Keratinocyte (primary cell): ENCODE results near the gene NAIF1. TPM values are rescaled to one million over a fixed set of nuclear protein-coding genes. Genes with fewer than 3 reads are reported as not detected.

Source experiments
- DNase-seq: peaks from one replicate; pipeline ENCODE4 v3.0.0-alpha.2; 2011; ENCODE audit warnings: low read depth, missing footprints, low spot score
- FAIRE-seq: peaks from 2 replicates; lab custom pipeline; 2011; peaks lifted over from hg19 to GRCh38; lab: Jason Lieb, UNC
- H2AFZ ChIP-seq: 2 replicates; pipeline ENCODE4 v1.6.0; 2012; ENCODE audit warnings: low read length, control low read depth, inconsistent platforms; ENCODE audit not compliant: control insufficient read depth
- H3K27ac ChIP-seq: 2 replicates; pipeline ENCODE4 v1.5.1; 2011; ENCODE audit warnings: low read length; ENCODE audit not compliant: control insufficient read depth, insufficient read depth
- H3K27me3 ChIP-seq: 3 replicates; pipeline ENCODE4 v1.6.0; 2011; ENCODE audit warnings: low read length; ENCODE audit not compliant: control insufficient read depth, insufficient read depth; ENCODE audit errors: extremely low read depth
- H3K36me3 ChIP-seq, 2 experiments: 2 replicates in 1 of 2; 3 replicates in 1 of 2; pipeline ENCODE4 v1.5.1; 2011; ENCODE audit warnings: low read length in 2 of 2, mild to moderate bottlenecking in 1 of 2; ENCODE audit not compliant: control insufficient read depth in 2 of 2, insufficient read depth in 2 of 2; ENCODE audit errors: extremely low read depth in 1 of 2
- H3K4me1 ChIP-seq: 3 replicates; pipeline ENCODE4 v1.5.1; 2011; ENCODE audit warnings: low read length; ENCODE audit not compliant: control insufficient read depth, insufficient read depth; ENCODE audit errors: extremely low read depth
- H3K4me2 ChIP-seq: 3 replicates; pipeline ENCODE4 v1.6.0; 2011; ENCODE audit warnings: low read depth, low read length; ENCODE audit not compliant: control insufficient read depth, insufficient read depth; ENCODE audit errors: extremely low read depth
- H3K4me3 ChIP-seq, 3 experiments: fragments of 200-600 bp in 1 of 3; sonication (generic) in 1 of 3; 2 replicates in 2 of 3; 3 replicates in 1 of 3; pipeline ENCODE4 v1.5.1; 2011 to 2016; ENCODE audit warnings: low read length in 3 of 3, mild to moderate bottlenecking in 3 of 3, control low read depth in 2 of 3, inconsistent platforms in 1 of 3, low read depth in 1 of 3, mixed read lengths in 1 of 3, mixed run types in 1 of 3, moderate library complexity in 1 of 3; ENCODE audit not compliant: control insufficient read depth in 2 of 3, insufficient read depth in 2 of 3; ENCODE audit errors: extremely low read depth in 1 of 3
- H3K79me2 ChIP-seq: 2 replicates; pipeline ENCODE4 v1.6.0; 2012; ENCODE audit warnings: low read length; ENCODE audit not compliant: control insufficient read depth, insufficient read depth
- H3K9ac ChIP-seq: 3 replicates; pipeline ENCODE4 v1.6.0; 2011; ENCODE audit warnings: low read length; ENCODE audit not compliant: control insufficient read depth, insufficient read depth; ENCODE audit errors: extremely low read depth
- H3K9me1 ChIP-seq: 3 replicates; pipeline ENCODE4 v1.6.0; 2011; ENCODE audit warnings: low read length; ENCODE audit not compliant: control insufficient read depth, insufficient read depth; ENCODE audit errors: extremely low read depth
- H3K9me3 ChIP-seq: 2 replicates; pipeline ENCODE4 v1.5.1; 2012; ENCODE audit warnings: low read depth, low read length; ENCODE audit not compliant: control insufficient read depth
- H4K20me1 ChIP-seq: 3 replicates; pipeline ENCODE4 v1.6.0; 2011; ENCODE audit warnings: low read length; ENCODE audit not compliant: control insufficient read depth, insufficient read depth; ENCODE audit errors: extremely low read depth
- CTCF ChIP-seq, 3 experiments: IDR thresholded peaks in 1 of 3; conservative IDR thresholded peaks in 1 of 3; optimal IDR thresholded peaks in 1 of 3; 2 replicates in 2 of 3; 3 replicates in 1 of 3; pipeline versions ENCODE3 to v1.5.1; 2011; ENCODE audit warnings: low read length in 3 of 3, mild to moderate bottlenecking in 3 of 3, moderate library complexity in 2 of 3, control low read depth in 1 of 3, inconsistent platforms in 1 of 3; ENCODE audit not compliant: insufficient read depth in 2 of 3; ENCODE audit errors: extremely low read depth in 1 of 3
- EZH2 ChIP-seq: IDR thresholded peaks from one replicate; pipeline ENCODE4 v1.6.1; 2012; ENCODE audit warnings: inconsistent platforms, mild to moderate bottlenecking, low read length, moderate library complexity
- dilution Hi-C: fragments of 300-500 bp; cut with MboI; formaldehyde crosslinking; loops from one replicate; pipeline ENCODE4 v1.7.0; 2020; ENCODE audit warnings: low sequenced_read_pairs; ENCODE audit not compliant: extremely low pct_ligation_motif_present
- polyA plus RNA-seq, 5 experiments: library from polyadenylated mRNA; depleted of rRNA in 3 of 5; stranded (reverse) in 3 of 5; stranded (forward) in 1 of 5; unstranded in 1 of 5; fragments of >200 nt; gene quantifications; 1 replicate in 1 of 5; 2 replicates in 3 of 5; 3 replicates in 1 of 5; pipeline versions ENCODE4 v1.2.1 to v1.2.3, GENCODE V29; 2011 to 2012; ENCODE audit warnings: missing spikeins in 2 of 5, low read depth in 1 of 5, low replicate concordance in 1 of 5

Gene NAIF1
- polyA plus RNA-seq, 1 donor (not counting 4 experiments of a cell fraction or from before 2014, with no cell fraction given), result 6.3 TPM

- Histone ChIP-seq H2AFZ (no peak overlapping the region), H3K36me3 (peaks cover 0 to 3% of the 10 kb centered on the region in 2 experiments), H3K4me2 (no peak overlapping the region), H4K20me1 (no peaks in the 10 kb centered on the region), H3K79me2 (peaks cover 17% of the 10 kb centered on the region), H3K4me3 (no peak overlapping the region), H3K4me1 (peaks cover 13% of the 10 kb centered on the region), H3K9me3 (no peaks in the 10 kb centered on the region), H3K9ac (no peak overlapping the region), H3K9me1 (no peaks in the 10 kb centered on the region), H3K27me3 (no peaks in the 10 kb centered on the region), H3K27ac (no peak overlapping the region)
- TF ChIP-seq CTCF (optimal IDR thresholded peaks at IDR 0.05 in 1 of 3, IDR thresholded peaks at IDR 0.05 in 1 of 3, conservative IDR thresholded peaks at IDR 0.05 in 1 of 3; ENCODE audit: extremely low read depth in 1 of 3, insufficient read depth in 2 of 3, low read length in 3 of 3) (no peak), EZH2 (no peak)
- DNase-seq (no peak), FAIRE-seq (no peak)
- dilution Hi-C loops, result loop anchor here (25.0 kb wide), 1 partner anchor 126 kb away; the partner anchor contains the start of genes DPM2 and PIP5KL1
Observed at GRCh38 chr9:128062846-128063831, 4.0 kb downstream of the NAIF1 start.

GRCh38 chr9:128062279-128062678 lies 4.8 kb downstream of the NAIF1 start:
- no peak overlapping the region for H3K4me3 ChIP-seq
- dilution Hi-C loops, result loop anchor here (25.0 kb wide), 1 partner anchor 125 kb away; the partner anchor contains the start of genes DPM2 and PIP5KL1
- H3K9ac ChIP-seq, result no peak overlapping the region
- TF ChIP-seq EZH2 (no peak), CTCF (optimal IDR thresholded peaks at IDR 0.05 in 1 of 3, IDR thresholded peaks at IDR 0.05 in 1 of 3, conservative IDR thresholded peaks at IDR 0.05 in 1 of 3; ENCODE audit: extremely low read depth in 1 of 3, insufficient read depth in 2 of 3, low read length in 3 of 3) (no peak)
- no peaks in the 10 kb centered on the region for H3K27me3 ChIP-seq
- H3K27ac ChIP-seq, result no peak overlapping the region
- DNase-seq (no peak), FAIRE-seq (no peak)
- H3K36me3 ChIP-seq, result peaks cover 0 to 3% of the 10 kb centered on the region in 2 experiments
- no peak overlapping the region for H3K4me2 ChIP-seq
- H3K9me1 ChIP-seq, result no peaks in the 10 kb centered on the region
- H3K79me2 ChIP-seq, result peaks cover 17% of the 10 kb centered on the region
- no peaks in the 10 kb centered on the region for H3K9me3 ChIP-seq
- no peak overlapping the region for H2AFZ ChIP-seq
- H4K20me1 ChIP-seq, result no peaks in the 10 kb centered on the region
- peaks cover 13% of the 10 kb centered on the region for H3K4me1 ChIP-seq
